NK-92 treated with Interleukin-12 subunit alpha and Interleukin-12 subunit beta, amount 100 ng/mL, for 24 hours (cell line): Measurements from ENCODE around the gene KCNJ12.
"Not testable (repeated sequence)": the region's sequence is repeated elsewhere in the genome, so short reads cannot be mapped to it uniquely, and the experiment has no call there.

Experiments used
- DNase-seq: peaks from one replicate; lab custom pipeline; 2025; lab: John Stamatoyannopoulos, UW

Gene KCNJ12

DNA sequence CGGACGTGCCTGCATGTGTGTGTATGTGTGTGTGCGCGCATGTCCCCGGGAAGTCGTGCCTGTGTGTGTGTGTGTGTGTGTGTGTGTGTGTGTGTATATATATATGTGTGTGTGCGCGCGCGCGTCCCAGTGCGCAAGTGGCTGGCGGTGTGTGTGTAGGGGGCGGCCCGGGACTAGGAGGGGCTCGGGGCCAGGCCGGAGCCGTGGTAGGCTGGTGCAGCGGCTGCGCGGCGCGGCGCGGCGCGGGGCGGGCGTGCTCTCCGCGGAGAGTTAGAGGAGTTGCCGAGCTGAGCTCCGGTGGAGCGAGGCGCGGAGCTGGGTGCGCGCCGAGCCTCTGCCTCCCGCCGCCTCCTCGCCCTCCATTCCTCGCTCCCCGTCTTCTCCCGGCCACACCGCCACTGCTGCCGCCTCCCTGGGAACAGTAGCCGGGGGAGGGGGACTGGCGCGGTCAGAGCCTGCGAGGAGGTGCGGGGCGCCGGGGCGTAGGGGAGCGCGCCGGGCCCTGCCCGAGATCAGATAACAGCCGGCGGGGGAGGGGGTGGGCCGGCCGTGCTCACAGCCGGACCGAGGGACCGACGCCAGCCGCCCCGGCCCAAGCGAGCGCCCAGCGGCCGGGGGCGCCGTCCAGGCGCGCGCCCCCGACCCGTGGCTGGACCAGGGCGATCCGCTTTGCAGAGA, at the start of gene KCNJ12:
Gene KCNJ12 (plus strand): TSS at position 277 of the 678 bp plus-strand sequence. CDS start 38,986 bp downstream, outside the sequence.
- DNase-seq: no peak

DNA sequence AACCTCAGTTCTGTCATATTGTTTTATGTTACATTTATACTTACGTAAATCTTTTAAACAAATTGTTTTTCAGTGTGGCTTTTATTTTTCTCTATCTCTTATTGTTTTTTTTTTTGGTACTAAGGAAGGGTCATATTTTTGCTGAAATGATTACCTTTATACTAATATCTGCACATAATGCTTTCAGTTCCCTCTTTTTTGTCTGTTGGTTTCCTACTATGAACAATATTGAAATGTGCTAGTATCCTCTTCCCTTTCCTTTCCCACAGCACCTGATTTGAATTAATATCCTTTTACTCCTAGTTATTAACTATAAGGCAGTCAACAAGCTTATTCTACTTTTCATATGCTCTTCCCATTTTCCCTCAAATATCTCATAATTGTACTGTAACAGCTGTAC, 48.2 kb upstream of the KCNJ12 start:
- not testable (repeated sequence) for DNase-seq

DNA sequence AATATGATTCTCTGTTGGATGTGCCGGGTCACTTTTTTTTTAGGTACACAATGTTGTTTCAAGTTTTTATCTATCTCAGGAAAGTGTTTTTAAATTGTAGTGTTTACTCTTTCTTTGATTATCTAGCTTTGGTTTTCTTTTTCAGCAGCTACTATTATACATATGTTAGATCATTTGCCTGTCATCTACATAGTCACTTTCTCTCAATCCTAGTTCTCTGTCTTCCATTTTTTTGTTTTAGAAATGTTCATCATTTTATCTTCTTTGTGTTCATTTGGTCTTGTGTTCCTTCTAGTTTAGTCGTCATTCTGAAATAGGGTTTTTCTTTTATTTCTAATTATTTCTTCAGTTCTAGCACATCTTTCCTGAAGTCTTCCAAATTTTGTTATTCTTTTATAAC, 47.4 kb upstream of the KCNJ12 start:
- DNase-seq: not testable (repeated sequence)

DNA sequence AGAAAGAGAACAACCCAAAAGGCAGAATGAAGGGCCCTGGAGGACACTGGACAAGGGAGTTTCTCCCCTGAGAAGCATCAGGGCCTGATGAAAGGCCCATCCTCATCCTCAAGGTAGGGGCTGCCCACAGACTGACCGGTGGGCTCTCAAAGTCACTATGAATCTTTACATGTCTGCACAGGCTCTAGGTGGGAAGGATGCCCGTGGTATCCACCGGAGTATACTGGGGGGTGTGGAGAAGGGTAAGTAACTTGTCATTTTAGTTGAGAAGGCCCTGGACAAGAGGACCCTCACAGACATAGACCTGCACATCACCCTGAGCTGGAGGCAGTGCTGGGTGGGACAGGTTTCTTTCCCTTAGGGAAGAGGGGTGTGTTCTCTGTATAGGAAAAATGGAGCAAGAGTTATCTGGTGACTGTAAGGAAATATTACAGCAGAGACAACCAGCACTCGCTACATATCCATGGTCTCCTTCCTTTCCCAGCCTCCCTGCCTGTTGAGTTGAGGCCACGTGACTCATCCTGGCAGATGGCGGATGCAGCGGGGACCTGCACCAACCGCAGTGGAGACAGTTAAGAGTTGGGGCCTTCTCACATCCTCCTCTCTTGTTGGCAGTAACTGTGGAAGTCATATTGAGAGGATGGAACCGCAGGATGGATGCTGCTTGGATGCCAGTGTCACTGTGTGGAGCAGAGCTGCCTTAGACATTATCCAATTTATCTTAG, 45.6 kb upstream of the KCNJ12 start:
- no peak for DNase-seq

DNA sequence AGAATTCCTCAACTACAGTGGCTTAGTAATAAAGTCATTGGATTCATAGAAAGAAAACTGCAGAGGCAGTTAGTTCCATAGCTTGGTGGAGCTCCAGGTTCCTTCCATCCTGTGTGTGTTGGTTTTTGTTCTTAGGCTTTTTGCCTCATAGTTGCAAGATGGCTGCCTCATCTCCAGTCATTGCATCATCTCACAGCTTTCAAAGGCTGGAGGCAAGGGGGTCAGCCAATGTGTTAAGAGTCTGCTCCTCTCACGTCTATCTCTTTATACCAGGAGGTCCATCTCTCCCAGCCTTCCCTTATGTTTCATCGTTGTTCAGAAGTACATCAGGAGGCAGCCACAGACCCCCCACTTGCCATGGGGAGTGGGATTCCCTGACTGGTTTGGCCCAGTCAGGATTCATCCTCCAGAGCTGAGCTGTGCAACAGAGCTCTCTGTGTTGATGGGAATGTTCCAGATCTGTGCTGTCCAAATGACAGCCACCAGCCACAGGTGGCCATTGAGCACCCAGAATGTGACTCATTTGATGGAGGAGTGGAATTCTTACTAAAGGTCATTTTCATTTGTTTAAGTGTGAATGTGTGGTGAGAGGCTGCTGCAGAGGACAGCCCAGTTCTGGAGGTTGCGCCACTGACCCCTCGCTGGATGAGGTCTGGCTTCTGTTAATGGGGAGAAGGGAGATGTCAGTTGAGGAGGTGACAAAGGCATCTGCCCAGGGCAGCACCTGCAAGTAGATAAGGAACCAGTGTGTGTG, 39.4 kb upstream of the KCNJ12 start:
- DNase-seq: not testable (repeated sequence)

DNA sequence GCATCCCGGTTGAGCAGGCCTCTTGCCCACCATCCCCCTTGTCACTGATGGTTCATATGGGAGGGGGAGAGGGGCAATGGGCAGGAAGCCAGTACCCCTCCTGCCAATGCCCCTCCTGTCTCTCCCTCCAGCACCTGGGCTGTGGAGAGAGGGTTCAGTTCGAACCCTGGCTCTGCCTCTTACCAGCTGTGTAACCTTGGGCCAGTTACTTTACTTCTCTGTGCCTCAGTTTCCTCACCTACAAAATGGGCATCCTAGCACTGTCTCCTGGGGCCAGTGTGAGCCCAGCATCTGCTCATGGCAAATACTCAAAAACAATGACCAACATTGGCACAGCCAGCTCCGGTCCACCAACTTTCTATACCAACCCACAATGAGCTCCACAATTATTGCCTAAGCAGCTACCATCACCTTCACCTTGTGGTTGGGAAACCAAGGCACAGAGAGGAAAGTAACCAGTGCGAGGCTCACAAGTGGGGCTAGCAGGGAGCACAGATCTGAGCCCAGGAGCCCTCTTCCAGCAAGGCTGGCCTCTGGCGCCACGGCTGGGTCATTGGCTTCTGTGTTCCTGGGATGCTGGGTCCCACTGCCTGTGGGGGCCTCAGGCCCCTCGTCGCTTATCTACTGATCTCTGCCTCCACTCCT, 38.1 kb upstream of the KCNJ12 start:
- DNase-seq: not testable (repeated sequence)

DNA sequence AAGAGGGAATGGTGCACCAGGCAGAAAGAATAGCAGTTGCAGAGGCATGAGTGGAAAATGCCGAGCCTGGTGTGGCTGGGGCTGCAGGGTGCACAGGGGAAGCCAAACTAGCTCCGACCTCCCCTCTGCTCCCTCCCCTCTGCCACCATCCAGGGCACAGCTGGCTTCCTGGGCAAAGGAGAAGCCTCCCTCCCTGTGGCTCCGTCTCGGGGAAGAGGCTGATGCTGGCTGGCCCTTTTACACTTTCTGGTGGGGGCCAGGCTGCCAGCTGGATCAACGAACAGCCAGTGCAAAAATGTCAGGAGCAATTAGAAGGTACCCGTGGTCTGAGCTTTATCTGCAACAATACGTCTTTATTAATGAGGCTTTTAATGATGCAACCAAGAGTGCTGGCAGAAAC, 37.1 kb upstream of the KCNJ12 start:
- no peak for DNase-seq

DNA sequence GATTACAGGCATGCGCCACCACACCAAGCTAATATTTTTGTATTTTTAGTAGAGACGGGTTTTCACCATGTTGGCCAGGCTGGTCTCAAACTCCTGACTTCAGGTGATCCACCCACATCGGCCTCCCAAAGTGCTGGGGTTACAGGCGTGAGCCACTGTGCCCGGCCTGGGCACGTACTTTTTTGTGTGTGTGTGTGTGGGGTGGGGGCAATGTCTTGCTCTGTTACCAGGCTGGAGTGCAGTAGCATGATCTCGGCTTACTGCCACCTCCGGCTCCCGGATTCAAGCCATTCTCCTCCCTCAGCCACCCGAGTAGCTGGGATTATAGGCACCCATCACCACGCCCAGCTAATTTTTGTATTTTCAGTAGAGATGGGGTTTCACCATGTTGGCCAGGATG, 36.6 kb upstream of the KCNJ12 start:
- DNase-seq: not testable (repeated sequence)

DNA sequence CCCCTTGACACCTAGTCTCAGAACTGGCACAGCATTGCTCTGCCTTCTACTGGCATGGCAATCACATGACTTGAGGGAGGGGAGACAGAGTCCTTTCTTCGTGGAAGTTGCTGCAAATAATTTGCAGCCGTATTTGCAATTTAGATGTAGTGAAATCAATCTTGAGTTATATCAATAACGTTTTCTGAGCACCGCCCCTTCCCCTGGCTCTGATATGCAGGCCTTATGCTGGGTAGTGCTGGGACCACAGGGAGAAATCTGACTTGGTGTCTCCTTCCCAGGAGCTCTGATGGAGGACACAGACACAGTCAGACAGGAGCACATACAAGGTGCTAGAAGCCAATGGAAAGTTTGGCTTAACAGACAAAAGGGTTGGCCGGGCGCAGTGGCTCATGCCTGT, 35.8 kb upstream of the KCNJ12 start:
- DNase-seq: not testable (repeated sequence)

DNA sequence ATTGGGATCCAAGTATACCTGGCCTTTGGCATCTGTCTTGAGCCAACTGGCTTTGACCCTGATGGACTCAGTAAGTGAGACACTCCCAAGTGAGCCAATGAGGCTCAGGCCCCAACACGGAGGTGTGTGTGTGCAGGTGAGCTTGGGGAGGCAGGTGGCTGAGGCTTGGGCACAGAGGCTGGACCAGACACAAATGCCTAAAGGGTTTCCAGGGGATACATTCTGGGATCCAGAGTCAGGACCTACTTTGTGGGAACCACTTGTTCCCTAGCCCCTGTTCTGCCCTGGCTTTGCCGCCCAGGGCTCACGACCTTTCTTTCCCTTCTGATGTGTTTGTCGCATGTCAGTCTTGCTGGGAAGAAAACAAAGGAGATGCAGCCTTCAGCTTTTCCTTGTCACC, 34.9 kb upstream of the KCNJ12 start:
- DNase-seq: not testable (repeated sequence)

DNA sequence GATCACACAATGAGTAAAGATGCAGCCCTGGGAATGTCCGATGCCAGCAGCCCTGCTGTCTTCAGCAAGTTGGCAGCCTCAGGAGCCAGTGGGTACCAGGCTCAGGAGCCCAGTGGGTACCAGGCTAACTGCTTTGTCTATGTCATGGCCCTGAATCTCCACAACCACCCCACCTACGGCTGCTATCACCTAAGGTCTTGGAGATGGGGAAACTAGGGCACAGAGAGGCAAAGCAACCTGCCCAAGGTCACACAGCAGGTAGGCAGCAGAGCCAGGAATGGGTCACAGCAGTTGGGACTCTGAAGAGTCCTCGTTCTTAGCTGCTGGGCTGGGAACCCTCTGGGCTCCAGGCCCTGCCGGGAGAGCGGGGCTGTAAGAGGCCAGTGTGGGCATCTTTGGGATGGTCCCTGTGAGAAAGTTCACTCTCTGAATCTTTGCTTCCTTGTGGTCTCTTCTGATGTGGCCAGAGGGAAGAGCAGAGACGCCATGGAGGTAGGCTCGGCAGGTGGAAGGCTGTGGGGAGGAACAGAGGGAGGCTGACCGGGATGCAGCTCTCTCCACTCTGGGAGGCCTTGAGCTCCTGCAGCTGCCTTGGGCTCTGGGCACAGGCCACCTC, 34.1 kb upstream of the KCNJ12 start:
- DNase-seq: not testable (repeated sequence)

DNA sequence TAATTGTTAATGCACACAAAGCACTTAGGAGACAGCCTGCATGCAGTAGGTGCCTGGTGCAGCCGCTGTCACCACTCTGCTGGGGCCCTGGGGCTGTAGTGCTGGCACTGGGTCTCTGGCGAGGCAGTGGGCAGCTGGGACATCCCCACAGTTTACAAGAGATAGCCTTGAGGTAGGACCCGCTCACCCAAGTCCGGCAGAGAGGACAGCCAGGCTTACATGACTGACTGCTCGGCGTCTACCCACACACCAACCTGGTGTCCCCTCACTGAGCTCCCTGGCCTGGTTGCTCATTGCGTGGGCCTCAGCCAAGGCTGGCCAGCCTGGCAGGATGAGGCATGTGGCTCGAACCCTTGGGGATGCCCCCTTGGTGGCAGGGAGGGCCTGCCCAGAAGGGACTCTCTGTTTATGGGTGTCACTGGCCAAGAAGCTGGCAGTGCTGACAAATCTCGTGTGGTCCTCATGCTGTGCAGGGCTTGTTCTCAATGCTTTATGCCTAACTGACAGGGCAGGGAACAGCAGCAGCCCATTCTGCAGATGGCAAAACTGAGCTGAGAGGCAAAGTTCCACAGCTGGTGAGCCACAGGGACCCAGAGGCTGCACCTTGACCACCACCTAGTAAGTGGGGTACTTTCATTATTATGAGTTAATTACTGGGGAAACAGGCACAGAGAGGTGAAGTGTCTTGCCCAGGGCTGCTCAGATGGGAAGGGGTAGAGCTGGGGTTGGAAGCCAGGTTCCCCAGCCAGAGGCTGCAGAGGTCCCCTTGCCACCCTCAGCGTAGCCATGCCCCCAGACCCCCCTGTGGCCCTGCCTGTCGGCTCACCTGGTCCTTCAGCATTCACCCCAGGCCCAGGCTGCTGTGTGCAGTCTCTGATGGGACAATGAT, 32.9 kb upstream of the KCNJ12 start:
- DNase-seq: not testable (repeated sequence)

DNA sequence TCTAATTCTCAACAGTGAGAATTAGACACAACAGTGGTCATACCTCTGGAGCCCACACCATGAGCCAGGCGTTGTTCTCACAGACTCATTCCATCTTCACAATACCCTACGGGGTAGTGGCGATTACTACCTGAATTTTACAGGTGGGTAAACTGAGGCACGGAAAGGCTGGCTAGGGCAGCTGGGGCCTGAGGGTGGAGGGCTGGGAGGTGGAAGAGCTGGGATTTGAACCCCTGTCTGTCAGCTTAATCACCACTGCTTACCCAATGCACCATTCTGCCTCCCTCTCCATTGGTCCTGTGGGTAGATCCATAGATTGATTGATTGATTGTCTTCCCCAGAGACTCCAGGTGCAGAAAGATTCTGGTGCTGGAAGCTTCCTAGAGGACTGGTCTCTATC, 31.4 kb upstream of the KCNJ12 start:
- not testable (repeated sequence) for DNase-seq

DNA sequence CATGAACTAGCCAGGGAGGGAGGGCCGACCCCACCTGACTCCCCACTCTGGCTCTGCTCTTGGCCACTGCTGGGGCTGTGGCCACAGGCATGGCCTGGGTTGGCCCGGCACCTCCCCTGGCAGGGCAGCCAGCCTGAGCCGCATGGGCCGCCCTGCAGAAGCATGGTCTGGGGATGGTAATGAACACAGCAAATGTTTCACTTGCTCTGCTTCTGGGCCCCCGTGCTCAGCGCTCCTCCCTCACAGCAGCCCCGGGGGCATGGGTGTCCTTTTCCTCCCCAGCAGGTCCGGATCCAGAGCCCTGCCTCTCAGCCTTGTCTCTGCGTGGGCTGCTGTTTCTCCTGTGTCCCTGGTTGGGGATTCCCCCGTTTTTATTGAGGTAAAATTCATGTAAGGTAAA, 30.9 kb upstream of the KCNJ12 start:
- DNase-seq: no peak

DNA sequence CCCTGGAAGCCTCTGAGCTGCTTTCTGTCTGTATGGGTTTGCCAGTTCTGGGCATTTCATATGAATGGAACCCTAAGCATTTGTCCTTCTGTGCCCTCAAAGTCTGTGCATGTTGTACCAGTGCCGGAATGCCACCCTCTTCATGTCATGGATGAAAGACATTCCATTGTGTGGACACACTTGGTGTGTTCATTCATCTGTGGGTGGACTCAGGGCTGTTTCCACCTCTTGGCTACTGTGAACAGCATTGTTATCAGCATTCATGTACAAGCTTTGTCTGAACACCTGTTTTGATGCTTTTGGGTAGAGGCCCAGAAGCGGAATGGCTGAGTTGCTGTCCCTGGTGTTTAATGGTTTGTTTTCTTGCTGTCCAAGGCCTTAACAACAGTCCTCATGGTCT, 30.1 kb upstream of the KCNJ12 start:
- not testable (repeated sequence) for DNase-seq

DNA sequence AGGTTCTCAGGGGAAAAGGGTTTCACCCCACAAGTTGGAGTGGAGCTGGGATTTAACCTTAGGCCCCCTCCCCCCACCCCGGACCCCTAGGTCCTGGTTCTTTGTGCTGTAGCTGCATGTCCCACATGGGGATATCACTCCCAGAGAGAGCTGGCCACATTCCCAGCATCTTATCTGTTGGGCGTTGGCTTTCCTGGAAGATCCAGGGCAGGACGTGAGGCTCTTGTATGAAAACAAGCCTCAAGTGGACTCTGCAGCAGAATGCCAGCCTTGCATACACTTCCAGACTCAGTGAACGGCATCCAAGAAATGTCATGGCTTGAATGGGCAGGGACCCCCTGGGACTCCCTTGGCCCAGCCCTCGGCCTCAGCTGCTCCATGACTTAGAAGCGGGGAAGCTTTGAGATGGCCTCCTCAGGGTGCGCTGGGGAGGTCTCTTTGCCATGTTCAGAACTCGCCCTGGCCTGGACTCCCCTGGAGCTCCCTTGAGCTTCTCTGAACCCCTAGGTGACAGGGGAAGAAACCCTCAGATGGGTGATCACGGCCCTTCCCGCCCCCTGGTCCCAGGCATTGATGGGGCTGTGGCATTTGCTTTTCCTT, 29.4 kb upstream of the KCNJ12 start:
- DNase-seq: not testable (repeated sequence)

DNA sequence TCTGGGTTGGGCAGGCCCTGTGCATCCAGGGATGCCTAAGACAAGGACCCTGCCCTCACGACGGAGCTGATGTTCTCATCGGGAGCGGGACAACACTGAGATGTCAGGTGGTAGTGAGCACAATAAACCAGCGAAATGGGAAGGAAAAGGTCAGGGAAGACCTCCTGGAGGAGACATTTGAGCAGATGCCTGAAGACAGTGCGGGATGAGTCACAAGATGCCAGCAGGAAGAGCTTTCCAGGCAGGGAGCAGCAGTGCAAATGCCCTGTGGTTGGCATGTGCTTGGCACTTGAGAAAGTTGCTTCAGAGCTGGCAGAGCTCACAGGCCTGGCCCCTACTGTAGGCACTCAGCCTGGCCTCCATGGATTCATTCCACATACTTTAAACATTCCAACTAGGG, 28.5 kb upstream of the KCNJ12 start:
- DNase-seq: not testable (repeated sequence)

DNA sequence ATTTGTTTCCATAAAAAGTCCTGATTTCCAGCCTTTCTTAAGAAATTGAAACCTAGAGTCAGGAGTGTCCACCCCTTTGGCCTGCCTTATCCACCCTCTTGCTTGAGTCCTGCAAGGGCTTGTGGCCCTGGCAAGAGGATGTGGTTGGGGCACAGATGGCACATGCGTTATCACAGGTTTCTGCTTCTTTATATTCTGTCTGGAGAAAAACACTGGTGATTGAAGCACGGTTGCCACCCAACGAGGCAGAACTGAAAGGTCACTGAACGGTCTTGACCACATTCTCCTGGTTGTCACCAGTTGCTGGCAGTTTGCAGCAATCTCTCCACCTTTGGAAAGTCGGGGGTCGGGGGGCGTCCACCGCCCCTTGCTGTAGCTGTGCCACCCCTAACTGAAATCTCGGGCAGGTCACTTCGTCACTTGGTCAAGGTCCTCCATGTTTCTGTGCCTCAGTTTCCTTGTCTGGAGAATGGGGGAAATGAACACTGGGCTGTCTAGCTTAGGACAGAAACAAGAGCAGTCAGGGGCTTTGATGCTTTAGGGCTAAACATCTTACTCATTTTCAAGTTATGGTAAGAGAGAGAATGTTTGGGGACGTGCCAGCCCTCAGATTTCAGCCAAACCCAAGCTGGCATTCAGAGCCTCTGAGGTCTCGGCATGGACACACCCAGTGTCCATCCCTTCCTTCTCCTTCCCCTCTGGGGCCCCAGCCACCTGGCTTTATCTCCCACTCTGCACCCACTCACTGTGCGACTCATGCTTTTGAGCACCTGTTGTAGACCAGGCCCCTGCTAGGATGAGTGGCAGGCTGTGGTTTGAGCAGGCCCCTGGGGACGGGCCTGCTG, 27.9 kb upstream of the KCNJ12 start:
- DNase-seq: not testable (repeated sequence)

DNA sequence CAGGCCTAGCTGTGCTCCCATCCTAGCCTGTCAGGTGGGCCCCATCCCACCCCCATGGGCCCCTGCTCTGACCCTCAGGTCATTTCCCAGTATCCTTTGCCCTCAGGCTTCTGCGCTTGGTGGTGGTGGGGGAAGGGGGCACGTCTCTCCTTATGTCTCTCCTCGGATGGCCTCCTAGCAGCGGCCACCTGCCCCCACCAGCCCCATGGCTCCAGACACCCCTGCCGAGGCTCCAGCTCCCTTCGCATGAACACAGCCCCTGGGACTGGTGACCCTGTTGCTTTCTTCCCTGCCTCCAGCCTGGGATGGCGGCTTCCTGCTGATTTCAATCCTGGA, 27.3 kb upstream of the KCNJ12 start:
- DNase-seq: not testable (repeated sequence)
